Superior temporal gyrus (tissue), 1 donor: ENCODE data around the gene TMEM256.
"Not testable (repeated sequence)": the region's sequence is repeated elsewhere in the genome, so short reads cannot be mapped to it uniquely, and the experiment has no call there.

Experiments used
- DNase-seq: peaks from one replicate; pipeline ENCODE4 v3.0.0-alpha.2; 2016; ENCODE audit errors: extremely low spot score

TMEM256 gene

DNA sequence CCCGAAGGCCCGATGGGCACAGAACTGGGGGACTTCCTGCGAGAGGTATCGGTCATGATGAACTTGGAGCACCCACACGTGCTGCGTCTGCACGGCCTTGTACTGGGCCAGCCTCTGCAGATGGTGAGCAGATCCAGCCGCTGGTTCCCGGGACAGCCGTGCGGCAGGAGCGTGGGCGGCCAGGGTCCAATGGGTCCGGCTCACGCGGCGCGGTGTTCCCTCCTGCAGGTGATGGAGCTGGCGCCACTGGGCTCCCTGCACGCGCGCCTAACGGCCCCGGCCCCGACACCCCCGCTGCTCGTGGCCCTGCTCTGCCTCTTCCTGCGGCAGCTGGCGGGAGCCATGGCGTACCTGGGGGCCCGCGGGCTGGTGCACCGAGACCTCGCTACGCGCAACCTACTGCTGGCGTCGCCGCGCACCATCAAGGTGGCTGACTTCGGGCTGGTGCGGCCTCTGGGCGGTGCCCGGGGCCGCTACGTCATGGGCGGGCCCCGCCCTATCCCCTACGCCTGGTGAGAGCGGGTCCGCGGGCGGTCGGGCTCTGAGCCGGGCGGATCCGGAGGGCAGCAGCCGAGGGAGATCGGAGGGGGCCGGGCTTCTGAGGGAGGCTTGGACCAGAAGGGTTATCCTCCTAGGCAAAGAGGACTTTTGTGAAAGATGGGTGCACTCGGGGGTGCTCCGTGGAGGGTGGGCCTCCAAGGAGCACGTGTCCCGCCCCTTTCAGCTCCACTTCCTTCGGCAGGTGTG, 20.0 kb downstream of the TMEM256 start:
- DNase-seq, result no peak

DNA sequence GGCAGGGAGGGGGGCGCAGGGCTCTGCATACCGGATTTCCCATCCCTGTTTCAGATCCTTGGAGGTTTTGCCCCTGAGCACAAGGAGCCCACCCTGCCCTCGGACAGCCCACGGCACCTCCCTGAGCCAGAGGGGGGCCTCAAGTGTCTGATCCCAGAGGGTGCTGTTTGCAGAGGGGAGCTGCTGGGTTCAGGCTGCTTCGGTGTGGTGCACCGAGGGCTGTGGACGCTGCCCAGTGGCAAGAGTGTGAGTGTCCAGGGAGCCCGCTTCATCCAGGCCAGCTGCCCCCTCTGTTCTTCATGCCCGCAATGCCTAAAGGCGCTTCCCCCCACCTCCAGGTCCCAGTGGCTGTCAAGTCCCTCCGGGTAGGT, 20.5 kb downstream of the TMEM256 start:
- DNase-seq, result no peak

DNA sequence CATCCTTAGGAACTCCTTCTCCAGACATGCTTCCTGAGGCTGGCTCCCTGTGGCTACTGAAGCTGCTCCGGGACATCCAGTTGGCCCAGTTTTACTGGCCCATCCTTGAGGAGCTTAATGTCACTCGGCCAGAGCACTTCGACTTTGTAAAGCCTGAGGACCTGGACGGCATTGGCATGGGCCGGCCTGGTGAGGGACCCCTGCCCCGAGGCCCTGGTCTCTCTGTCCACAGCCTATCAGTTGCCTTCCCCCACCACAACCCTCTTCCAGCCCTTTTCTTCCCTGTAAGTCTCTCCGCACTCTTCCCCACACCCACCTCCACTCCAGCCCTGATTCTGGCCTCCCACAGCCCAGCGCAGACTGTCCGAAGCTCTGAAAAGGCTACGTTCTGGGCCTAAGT, 21.0 kb downstream of the TMEM256 start:
- no peak for DNase-seq

DNA sequence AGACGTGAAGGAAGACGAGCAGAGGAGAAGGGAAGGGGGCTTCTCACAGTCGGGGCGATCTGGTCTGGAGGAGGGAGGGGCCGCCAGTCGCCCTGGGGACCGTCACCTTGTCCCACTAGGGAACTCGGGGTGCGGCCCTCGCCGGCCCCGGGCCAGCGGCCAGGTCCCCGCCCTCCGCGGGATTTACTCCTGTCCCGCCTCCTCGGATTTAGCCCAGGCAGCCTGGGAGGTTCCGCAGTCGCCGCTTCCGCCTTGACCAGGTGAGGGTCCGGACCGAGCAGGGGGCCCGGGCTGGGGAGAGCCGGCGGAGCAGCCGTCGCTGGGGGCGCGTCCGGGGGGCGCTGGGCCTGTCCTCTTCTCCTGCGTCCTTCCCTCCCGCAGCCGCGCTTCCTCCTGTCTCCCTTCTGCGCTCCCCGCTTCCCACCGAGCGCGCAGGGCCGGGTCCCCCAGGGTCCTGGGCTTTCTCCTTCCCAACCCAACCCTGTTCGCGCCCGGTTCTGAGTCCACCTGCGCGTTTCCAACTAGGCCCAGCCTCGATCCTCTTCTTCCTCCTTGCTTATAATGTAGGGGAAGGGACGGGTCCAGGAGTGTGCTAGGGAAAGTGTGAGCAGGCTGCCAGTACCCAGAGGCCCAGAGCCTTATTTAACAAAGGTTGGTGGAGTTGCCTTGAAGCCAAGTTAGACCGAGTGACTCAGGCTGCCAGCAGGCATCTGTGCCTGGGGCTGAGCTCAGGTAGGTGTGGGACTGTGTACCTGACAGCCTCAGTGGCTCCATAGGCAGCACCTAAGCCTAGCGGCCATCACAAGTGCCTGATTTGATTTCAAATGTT, 22.8 kb downstream of the TMEM256 start, which contains the start of gene TNK1:
Gene TNK1 (plus strand): TSS at position 235 of the 829 bp plus-strand sequence. CDS start 1,838 bp downstream, outside the sequence.
- DNase-seq, result no peak

DNA sequence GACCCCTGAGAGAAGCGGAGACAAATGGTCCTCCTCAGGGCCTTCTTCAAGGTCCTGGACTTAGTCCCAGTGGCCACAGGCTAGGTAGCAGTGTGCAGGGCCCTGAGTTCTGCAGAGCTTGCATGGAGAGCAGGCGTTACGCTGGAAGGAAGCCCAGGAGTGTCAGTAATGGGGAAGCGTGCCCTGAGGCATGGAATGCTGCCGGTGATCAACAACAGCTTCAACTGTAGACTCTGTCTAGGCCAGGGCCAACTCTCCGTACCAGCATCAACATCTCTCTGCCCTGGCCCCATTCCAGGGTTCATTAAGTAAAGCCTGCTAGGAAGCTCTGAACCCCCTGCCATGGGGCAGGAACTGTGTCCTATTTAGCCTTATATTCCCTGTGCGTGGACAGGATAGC, 23.6 kb downstream of the TMEM256 start:
- no peak for DNase-seq

DNA sequence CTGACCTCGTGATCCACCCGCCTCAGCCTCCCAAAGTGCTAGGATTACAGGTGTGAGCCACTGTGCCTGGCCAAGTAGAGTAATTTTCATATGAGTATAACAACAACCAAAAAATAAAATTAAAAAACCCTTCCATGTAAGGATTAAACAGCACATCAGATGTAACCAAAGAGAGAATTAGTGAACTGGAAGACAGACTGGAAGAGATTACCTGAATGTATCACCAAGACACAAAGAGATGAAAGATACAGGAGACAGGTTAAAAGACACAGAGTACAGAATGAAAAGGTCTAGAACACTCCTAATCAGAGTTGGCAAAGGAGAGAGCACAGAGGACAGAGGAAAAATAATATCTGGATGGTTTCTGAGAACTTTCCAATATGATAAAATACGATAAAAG, 24.8 kb downstream of the TMEM256 start:
- DNase-seq, result no peak

DNA sequence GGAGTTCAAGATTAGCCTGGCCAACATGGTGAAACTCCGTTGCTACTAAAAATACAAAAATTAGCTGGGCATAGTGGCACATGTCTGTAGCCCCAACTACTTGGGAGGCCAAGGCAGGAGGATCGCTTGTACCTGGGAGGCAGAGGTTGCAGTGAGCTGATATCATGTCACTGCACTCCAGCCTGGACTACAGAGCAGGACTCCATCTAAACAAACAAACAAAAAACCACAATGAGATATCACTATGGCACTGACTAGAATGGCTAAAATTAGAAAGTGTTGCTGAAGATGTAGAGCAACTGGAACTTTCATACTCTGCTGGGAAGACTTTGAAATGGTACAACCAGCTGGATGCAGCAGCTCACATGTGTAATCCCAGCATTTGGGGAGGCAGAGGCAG, 29.5 kb downstream of the TMEM256 start:
- DNase-seq, result no peak

DNA sequence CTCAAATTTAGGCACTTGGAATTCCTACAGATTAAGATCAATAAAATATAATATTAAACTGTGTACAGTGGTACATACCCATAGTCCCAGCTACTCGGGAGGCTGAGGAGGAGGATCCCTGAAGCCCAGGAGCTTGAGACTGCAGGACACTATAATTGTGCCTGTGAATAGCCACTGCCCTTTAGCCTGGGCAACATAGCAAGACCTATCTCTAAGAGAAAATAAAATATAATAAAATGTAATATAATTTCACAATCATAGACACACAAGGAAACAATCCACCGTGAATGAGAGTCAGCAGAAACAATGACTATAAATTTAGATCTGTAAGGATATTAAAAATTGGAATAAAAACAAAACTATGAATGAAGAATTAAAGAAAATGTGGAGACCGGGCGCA, 33.0 kb downstream of the TMEM256 start:
- DNase-seq, result no peak

DNA sequence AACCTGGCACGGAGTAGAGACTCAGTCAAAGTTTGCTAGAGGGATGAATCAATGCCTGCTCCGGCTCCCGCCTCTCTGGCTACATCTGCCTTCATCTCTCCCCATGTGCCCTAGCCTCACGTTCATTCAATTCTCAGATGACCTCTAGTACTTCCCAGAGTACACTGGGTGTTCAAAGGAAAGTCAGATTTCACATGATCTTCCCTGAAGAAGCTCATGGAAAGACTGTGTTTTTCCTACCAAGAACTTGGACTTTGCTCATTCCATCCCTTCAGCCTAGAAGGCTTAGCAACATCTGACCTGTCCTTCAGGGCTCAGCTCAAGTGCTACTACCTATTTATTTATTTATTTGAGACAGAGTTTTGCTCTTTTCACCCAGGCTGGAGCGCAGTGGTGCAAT, 34.1 kb downstream of the TMEM256 start:
- no peak for DNase-seq

DNA sequence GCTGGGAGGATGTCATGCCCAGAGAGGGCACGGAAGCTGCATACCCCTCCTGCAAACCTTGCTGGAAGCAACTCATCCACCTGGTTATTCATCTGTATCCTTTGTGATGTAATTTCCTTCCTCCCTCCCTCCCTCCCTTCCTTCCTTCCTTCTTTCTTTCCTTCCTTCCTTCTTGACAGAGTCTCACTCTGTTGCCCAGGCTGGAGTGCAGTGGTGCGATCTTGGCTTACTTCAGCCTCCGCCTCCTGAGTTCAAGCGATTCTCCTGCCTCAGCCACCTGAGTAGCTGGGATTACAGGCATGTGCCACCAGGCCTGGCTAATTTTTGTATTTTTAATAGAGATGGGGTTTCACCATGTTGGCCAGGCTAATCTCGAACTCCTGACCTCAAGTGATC, 35.3 kb downstream of the TMEM256 start:
- DNase-seq, result not testable (repeated sequence)

DNA sequence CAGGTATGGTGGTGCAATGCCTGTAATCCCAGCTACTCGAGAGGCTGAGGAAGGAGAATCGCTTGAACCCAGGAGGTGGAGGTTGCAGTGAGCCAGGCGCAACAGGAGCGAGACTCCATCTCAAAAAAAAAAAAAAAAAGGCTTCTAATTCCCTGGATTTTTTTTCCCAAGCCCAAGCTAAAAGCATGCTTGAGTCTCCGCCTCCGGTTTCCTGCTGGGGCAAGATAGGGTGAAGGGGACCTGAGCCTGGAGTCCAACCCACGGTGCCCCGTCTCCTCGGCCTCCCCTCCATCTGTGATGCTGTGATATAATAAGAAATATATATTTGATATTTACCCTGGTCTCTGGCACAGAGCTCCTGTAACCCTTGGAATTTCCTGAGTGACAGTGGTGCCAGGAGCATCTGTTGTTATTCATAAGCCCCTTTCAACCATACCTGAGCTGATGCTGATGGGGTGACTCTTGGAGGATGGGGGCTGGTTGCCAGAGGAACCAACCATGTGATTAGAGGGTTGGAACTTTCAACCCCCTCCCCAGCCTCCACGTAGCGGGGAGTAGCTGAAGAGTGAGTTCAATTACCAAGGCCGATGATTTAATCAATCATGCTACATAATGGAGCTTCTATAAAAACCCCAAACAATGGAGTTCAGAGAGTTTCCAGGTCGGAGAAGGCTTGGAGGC, 35.8 kb downstream of the TMEM256 start:
- DNase-seq, result no peak

DNA sequence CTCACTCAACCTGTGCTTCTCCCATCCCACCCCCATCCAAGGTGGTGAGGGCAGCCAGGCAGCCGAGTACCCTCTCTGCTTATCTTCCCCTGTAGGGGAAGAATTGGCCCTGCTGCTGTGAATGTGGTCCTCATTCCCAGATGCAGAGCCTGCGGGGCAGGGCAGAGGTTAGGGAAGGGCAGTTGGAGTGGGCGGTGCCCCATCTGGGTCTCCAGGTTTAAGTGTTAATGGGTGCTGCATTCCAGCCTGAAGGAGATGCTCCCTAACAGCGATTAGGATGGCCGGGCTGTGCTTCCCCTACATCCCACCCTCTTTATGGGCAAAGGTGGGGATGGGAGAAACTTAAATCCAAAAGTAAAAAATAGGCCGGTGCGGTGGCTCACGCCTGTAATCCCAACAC, 36.8 kb downstream of the TMEM256 start:
- no peak for DNase-seq

DNA sequence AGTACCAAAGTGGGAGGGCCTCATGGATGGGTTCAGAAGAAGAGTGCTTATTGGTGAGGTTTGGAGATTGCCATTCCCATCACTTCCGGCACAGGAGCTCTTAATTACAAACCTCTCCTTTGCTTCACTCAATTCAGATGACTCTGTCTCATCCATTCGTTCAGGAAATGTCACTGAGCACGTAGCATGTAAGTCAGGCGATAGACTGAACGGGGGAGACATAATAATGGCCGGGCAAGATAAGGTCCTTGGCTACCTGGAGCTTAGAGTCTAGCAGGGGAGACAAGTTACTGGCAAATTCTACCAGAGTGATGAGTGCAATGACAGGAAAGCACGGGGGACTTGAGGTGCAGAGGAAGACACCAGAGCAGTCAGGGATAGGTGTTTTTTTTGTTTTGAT, 37.9 kb downstream of the TMEM256 start:
- DNase-seq, result not testable (repeated sequence)

DNA sequence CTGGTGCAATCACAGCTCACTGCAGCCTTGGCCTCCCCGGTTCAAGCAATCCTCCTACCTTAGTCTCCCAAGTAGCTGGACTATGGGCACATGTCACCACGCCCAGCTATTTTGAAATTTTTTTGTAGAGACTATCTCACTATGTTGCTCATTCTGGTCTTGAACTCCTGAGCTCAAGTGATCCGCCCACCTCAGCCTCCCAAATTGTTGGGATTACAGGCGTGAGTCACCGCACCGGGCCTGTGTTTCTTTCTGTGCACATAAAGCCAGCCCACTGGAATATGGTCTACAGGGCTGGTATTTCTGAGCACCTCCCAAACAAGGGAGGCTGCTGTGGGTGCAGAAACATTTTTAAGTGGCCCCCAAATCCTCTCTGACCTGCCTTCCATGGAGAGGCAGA, 40.6 kb downstream of the TMEM256 start:
- no peak for DNase-seq

DNA sequence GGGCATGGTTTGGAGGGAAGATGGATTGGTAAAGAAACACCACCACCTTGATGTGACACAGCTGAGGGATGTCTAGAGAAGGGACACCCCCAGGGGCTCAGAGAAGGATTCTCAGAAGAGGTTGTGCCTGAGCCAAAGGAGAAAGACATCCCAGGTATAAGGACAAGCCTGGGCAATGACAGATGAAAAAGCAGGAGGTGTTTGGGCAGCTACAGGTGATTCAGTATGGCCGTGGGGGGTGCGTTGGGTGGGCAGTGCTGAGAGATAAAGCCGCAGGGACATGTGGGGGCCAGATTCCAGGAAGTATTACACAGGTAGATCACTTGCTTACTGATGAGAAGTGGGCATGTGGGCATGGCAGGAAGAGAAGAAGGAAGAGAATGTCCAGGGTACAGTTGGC, 42.0 kb downstream of the TMEM256 start:
- DNase-seq, result no peak

DNA sequence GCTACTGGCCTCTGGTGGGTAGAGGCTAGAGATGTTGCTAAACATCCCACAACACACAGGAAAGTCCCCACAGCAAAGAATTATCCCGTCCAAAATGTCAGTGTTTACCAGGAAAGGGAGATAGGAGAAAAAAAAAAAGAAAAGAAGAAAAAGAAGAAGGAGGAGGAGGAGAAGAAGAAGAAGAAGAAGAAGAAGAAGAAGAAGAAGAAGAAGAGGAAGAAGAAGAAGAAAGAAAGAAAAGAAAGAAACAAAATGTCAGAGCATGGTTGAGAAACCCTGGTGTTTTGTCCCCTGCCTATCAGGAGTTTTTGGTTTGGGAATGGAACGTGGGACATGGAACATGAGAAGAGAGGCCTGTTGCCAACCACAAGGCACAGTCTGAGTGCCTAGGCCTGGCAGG, 46.5 kb downstream of the TMEM256 start:
- DNase-seq, result no peak

DNA sequence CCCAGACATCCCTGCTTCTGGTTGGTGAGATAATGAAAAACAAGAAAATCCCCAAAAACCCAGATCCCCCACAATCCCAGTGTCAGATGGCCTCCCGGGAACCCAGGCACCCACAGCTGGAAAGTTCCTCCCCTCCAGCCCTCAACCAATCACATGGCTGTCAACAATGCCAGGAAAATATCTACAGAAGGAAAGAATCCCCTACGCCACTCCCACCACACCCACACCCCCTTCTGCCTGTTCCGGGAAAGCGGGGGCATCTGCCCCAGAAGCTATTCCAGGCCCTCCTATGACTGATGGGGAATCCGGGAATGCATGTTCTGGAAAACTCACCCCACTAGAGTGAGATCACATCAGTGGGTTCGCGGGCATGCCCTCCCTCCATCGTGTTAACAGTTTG, 47.1 kb downstream of the TMEM256 start:
- no peak for DNase-seq

DNA sequence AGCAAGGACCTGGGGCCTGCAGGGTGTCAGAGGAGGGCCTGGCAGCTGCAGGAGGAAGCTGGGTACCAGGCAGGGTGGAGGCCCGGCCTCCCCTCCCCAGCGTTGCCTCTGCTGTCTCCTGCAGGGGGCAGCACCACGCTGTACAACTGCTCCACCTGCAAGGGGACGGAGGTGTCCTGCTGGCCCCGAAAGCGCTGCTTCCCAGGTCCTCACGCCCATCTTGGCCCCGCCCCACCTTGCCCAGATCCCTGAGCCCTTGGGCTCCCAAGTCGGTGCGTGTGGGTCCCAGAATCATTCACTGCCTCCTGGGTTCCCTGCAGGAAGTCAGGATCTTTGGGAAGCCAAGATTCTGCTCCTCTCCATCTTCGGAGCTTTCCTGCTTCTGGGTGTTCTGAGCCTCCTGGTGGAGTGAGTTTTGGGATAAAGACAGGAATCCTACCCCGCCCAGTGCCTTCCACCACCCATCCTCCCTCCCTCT, 47.8 kb downstream of the TMEM256 start:
- peak; percentile 79 for DNase-seq

DNA sequence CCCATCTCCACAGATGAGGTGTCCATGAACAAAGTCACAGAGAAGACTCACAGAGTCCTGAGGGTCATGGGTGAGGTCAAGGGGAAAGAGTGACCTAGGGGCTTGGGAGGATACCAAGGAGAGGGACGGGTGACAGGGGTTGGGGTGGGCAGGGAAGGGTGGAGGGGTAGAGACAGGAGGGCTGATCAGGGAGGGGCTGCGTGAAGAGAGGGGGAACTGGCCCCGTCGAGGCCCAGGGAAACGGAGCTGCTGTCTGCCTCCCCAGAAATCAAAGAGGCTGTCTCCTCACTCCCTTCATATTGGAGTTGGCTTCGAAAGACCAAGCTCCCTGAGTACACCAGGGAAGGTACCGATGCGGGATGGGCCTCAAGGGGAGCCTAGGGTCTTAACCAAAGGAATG, 48.3 kb downstream of the TMEM256 start:
- no peak for DNase-seq

DNA sequence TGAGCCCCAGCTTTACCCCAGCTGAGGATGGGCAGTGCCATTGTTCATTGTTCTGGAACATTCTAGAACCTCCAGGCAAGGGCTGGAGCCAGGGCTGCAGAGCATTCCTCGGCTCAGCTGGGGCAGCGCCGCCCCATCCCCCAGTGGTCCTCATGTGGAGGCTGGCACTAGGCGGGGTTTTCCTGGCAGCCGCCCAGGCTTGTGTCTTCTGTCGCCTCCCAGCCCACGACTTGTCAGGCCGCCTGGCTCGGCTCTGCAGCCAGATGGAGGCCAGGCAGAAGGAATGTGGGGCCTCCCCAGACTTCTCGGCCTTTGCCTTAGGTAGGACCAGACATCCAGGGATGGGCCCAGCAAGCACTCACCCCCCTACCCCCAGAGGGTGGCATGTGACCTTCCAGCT, 48.8 kb downstream of the TMEM256 start, which contains the start of gene TMEM95:
Gene TMEM95 (plus strand): TSS at position 104 of the 400 bp plus-strand sequence. CDS start 49 bp downstream, at position 153.
- DNase-seq, result peak; percentile 78

DNA sequence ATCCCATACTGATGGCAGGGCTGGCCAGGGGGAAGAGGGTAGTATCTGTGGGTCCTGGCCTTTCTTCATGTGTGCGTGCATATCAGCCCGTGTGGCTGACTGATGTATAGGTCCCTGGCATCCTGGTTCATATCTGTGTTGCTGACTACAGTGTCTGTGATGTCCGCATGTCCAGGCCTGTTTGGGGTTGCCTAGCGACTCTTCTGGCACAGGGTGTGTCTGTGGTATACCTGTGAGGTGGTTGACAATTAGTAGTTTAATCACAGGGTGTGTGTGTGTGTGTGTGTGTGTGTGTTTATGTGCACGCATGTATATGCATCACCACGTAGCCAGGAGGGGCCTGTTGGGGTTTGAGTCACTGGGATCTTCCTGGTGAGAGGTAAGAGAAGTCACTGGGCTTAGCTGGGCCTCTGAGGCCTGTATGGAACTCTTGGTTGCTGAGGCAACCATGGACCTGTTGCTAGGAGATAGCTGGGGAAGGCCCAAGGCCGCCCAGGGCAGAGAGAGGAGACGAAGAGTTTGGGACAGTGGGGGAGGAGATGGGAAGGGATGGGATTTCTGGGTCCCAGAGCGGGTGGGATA, 49.5 kb downstream of the TMEM256 start:
- peak; percentile 15 for DNase-seq
